HepG2 (cell line): Measurements from ENCODE around the gene ECSIT.

Experiments
- ATM ChIP-seq: fragments of 450-650 bp; IDR thresholded peaks from 2 replicates; pipeline ENCODE4 v1.7.1; 2017; ENCODE audit warnings: mild to moderate bottlenecking, borderline replicate concordance
- CTCF ChIP-seq: sonication (generic); formaldehyde crosslinking; IDR thresholded peaks from 2 replicates; pipeline ENCODE4 v1.5.0; 2020; ENCODE audit warnings: mild to moderate bottlenecking, missing genetic modification reagents, moderate library complexity
- EZH2 ChIP-seq: conservative IDR thresholded peaks from 2 replicates; pipeline ENCODE4 v1.6.1; 2012; ENCODE audit warnings: mild to moderate bottlenecking, low read depth, low read length, moderate library complexity
- FOXK2 ChIP-seq: fragments of 450-650 bp; IDR thresholded peaks from 2 replicates; pipeline ENCODE4 v1.6.1; 2016
- MEIS1 ChIP-seq: sonication (generic); formaldehyde crosslinking; IDR thresholded peaks from 2 replicates; pipeline ENCODE4 v1.9.0; 2021; ENCODE audit warnings: mild to moderate bottlenecking, missing genetic modification reagents, moderate library complexity, borderline replicate concordance
- MIXL1 ChIP-seq: IDR thresholded peaks from 2 replicates; pipeline ENCODE4 v1.6.1; 2016
- ZNF564 ChIP-seq: sonication (generic); formaldehyde crosslinking; IDR thresholded peaks from 2 replicates; pipeline ENCODE4 v1.8.1; 2023; ENCODE audit warnings: mild to moderate bottlenecking, missing genetic modification reagents
- ZNF780A ChIP-seq: sonication (generic); formaldehyde crosslinking; IDR thresholded peaks from 2 replicates; pipeline ENCODE4 v1.8.0; 2022; ENCODE audit warnings: mild to moderate bottlenecking, missing genetic modification reagents, moderate library complexity
- ZNF850 ChIP-seq: sonication (generic); formaldehyde crosslinking; conservative IDR thresholded peaks from 2 replicates; pipeline ENCODE4 v1.9.0; 2021; ENCODE audit warnings: mild to moderate bottlenecking, missing genetic modification reagents
- ZZZ3 ChIP-seq: sonication (generic); formaldehyde crosslinking; IDR thresholded peaks from 2 replicates; pipeline ENCODE4 v1.4.0; 2020; ENCODE audit warnings: missing genetic modification reagents, mild to moderate bottlenecking, borderline replicate concordance
- TF ChIP-seq, protein P1 (sequence below): sonication (generic); formaldehyde crosslinking; IDR thresholded peaks from 2 replicates; pipeline ENCODE4 v1.4.0; 2020; ENCODE audit warnings: mild to moderate bottlenecking, low read depth, missing genetic modification reagents

DNA sequence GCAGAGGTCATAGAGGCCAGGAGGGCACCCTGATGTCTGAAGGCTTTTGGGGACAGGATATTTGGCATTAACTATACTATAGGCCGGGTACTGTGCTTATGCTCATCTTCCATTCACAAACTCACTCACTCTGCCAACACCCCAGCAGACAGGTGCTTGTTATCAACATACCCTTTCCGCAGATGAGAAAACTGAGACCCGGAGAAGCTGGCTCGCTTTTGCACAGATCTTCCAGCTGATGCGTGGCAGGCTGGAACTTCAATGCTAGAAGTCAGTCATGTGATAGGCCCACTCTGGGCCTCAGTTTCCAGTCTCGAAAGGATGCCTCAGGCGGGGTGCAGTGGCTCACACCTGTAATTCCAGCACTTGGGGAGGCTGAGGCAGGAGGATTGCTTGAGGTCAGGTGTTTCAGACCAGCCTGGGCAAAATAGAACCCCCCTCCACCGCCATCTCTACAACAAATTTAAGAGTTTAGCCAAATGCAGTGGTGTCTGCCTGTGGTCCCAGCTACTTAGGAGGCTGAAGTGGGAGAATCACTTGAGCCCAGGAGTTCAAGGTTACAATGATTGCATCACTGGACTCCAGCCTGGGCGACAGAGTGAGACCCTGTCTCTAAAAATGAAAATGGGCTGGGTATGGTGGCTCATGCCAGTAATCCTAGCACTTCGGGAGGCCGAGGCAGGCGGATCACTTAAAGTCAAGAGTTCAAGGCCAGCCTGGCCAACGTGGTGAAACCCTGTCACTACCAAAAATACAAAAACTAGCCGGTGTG, 19.2 kb upstream of the ECSIT start:
- no peak for TF ChIP-seq ZNF564
- no peak for TF ChIP-seq ZNF850
- no peak for TF ChIP-seq ZZZ3 (CRISPR knock-in tag)
- TF ChIP-seq EZH2, result no peak
- no peak for TF ChIP-seq MEIS1 (CRISPR knock-in tag)
- no peak for TF ChIP-seq MIXL1
- TF ChIP-seq CTCF (CRISPR knock-in tag), result no peak
- TF ChIP-seq, protein P1, sequence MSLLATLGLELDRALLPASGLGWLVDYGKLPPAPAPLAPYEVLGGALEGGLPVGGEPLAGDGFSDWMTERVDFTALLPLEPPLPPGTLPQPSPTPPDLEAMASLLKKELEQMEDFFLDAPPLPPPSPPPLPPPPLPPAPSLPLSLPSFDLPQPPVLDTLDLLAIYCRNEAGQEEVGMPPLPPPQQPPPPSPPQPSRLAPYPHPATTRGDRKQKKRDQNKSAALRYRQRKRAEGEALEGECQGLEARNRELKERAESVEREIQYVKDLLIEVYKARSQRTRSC (CRISPR knock-in tag), result no peak
- no peak for TF ChIP-seq ZNF780A
- TF ChIP-seq FOXK2, result no peak
- TF ChIP-seq ATM, result no peak
